MM.1S (cell line): ENCODE measurements around the gene AGK.

Experiments used
- DNase-seq: peaks from one replicate; pipeline ENCODE4 v3.0.0-alpha.2; 2015
- H2AFZ ChIP-seq: fragments of 300-600 bp; sonication (generic); 2 replicates; pipeline ENCODE4 v1.6.0; 2016; ENCODE audit warnings: antibody characterized with exemption, low read length
- H3F3A ChIP-seq: fragments of 300-600 bp; sonication (generic); 2 replicates; pipeline ENCODE4 v1.6.1; 2016; ENCODE audit warnings: mild to moderate bottlenecking, antibody characterized with exemption, low read length, moderate library complexity, mixed read lengths; ENCODE audit not compliant: insufficient read depth
- H3K27ac ChIP-seq: fragments of 300-600 bp; sonication (generic); 2 replicates; pipeline ENCODE4 v1.5.1; 2016; ENCODE audit warnings: mild to moderate bottlenecking, low read length
- H3K27me3 ChIP-seq: fragments of 300-600 bp; sonication (generic); replicated peaks from 2 replicates; pipeline ENCODE4 v1.6.0; 2016; ENCODE audit warnings: low read length; ENCODE audit not compliant: insufficient read depth
- H3K36me3 ChIP-seq: fragments of 300-600 bp; sonication (generic); replicated peaks from 2 replicates; pipeline ENCODE4 v1.6.1; 2016; ENCODE audit warnings: mild to moderate bottlenecking, low read length, mixed read lengths; ENCODE audit not compliant: insufficient read depth
- H3K4me1 ChIP-seq: fragments of 300-600 bp; sonication (generic); 2 replicates; pipeline ENCODE4 v1.6.1; 2016; ENCODE audit warnings: low read length, mixed read lengths
- H3K4me2 ChIP-seq: fragments of 300-600 bp; sonication (generic); 2 replicates; pipeline ENCODE4 v1.6.0; 2016; ENCODE audit warnings: low read depth, low read length
- H3K4me3 ChIP-seq: fragments of 300-600 bp; sonication (generic); 2 replicates; pipeline ENCODE4 v1.5.1; 2016; ENCODE audit warnings: low read length, mixed read lengths
- H3K79me2 ChIP-seq: fragments of 300-600 bp; sonication (generic); 2 replicates; pipeline ENCODE4 v1.6.1; 2016; ENCODE audit warnings: mixed run types, low read length, mixed read lengths
- H3K9ac ChIP-seq: fragments of 300-600 bp; sonication (generic); 2 replicates; pipeline ENCODE4 v1.6.1; 2016; ENCODE audit warnings: low read length, mixed read lengths
- H3K9me2 ChIP-seq: fragments of 300-600 bp; sonication (generic); replicated peaks from 2 replicates; pipeline ENCODE4 v1.6.1; 2016; ENCODE audit warnings: mild to moderate bottlenecking, low read length, mixed read lengths; ENCODE audit not compliant: insufficient read depth
- H3K9me3 ChIP-seq: fragments of 300-600 bp; sonication (generic); replicated peaks from 2 replicates; pipeline ENCODE4 v1.6.1; 2016; ENCODE audit warnings: mild to moderate bottlenecking, low read length, mixed read lengths; ENCODE audit not compliant: insufficient read depth
- H4K20me1 ChIP-seq: fragments of 300-600 bp; sonication (generic); 2 replicates; pipeline ENCODE4 v1.6.1; 2016; ENCODE audit warnings: mild to moderate bottlenecking, low read length, moderate library complexity, mixed read lengths; ENCODE audit not compliant: insufficient read depth
- CTCF ChIP-seq: fragments of 300-600 bp; sonication (generic); IDR thresholded peaks from 2 replicates; pipeline ENCODE4 v1.5.1; 2016; ENCODE audit warnings: antibody characterized with exemption, low read length, mixed read lengths
- EZH2 ChIP-seq: fragments of 300-600 bp; sonication (generic); optimal IDR thresholded peaks from 2 replicates; pipeline ENCODE3; 2017; ENCODE audit warnings: low read depth, mild to moderate bottlenecking, antibody characterized with exemption, low read length, mixed read lengths
- EZH2phosphoT487 ChIP-seq: fragments of 300-600 bp; sonication (generic); IDR thresholded peaks from 2 replicates; pipeline ENCODE4 v1.6.1; 2018; ENCODE audit warnings: antibody characterized with exemption, low read length

Gene AGK

GRCh38 chr7:141634065-141634464 is 82.9 kb downstream of the AGK start:
- no peaks in the 10 kb centered on the region for H3K9me3 ChIP-seq
- no peaks in the 10 kb centered on the region for H3K36me3 ChIP-seq
- H4K20me1 ChIP-seq: no peaks in the 10 kb centered on the region
- no peaks in the 10 kb centered on the region for H3F3A ChIP-seq
- no peak overlapping the region for H3K4me2 ChIP-seq
- H3K79me2 ChIP-seq: no peaks in the 10 kb centered on the region
- H3K27me3 ChIP-seq: no peaks in the 10 kb centered on the region
- H3K4me1 ChIP-seq: no peaks in the 10 kb centered on the region
- no peak overlapping the region for H3K9ac ChIP-seq
- H2AFZ ChIP-seq: no peak overlapping the region
- H3K27ac ChIP-seq: no peak overlapping the region
- H3K9me2 ChIP-seq: no peaks in the 10 kb centered on the region
- no peak for TF ChIP-seq CTCF
- TF ChIP-seq EZH2: no peak
- no peak for DNase-seq
- H3K4me3 ChIP-seq: no peak overlapping the region

DNA sequence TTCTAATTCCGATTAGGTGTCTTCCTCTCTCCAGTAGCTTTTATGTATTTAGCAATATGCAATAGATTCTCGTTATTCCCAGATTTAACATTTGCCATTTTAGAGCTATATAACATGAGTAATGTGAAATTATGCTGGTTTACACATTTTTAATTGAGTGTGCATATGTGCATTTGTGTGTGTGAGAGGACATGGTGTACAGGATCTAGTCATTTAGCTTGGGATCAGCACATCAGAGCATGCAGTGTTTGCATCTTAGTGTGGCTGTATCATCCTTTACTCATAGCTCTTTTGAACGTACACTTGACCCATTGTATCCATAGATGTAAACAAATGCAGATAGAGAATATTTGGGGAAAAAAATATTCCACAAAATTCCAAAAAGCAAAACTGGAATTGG is 84.8 kb downstream of the AGK start:
- Histone ChIP-seq H2AFZ (no peak overlapping the region), H3K9ac (no peak overlapping the region), H3K36me3 (no peaks in the 10 kb centered on the region), H3K4me3 (no peak overlapping the region), H3K27me3 (no peaks in the 10 kb centered on the region), H4K20me1 (no peaks in the 10 kb centered on the region), H3F3A (no peaks in the 10 kb centered on the region), H3K9me2 (no peaks in the 10 kb centered on the region), H3K4me1 (no peaks in the 10 kb centered on the region), H3K79me2 (no peaks in the 10 kb centered on the region), H3K27ac (no peak overlapping the region), H3K4me2 (no peak overlapping the region), H3K9me3 (no peaks in the 10 kb centered on the region)
- no peak for DNase-seq
- TF ChIP-seq EZH2phosphoT487 (no peak), CTCF (no peak), EZH2 (no peak)

DNA sequence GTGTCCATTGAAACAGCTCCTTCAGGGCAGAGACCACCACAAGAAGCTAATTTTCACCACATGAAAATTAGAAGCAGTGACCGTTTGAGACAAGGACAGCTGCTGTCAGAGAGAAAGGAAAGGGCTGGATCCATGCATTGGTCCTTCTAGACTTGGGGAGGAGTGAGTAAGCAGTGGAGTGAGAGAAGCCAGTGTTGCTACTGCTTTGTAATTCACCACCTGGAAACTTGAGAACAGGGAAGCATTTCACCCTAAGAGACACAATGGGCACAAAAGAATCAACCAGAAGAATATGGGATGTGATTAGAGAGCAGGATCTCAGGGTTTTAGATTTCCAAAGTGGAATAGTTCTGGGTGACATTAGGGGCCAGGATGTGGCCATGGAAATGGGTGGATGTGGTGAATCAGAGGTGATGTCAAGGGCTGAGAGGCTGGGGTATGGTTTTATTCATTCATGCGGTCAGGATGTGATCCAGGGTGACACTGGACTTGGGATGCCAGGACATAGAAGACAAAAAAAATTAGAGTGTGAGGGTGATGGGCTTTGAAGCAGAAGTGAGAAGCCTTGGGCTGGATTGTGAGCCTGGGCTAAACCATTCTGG is 89.1 kb downstream of the AGK start:
- TF ChIP-seq EZH2 (no peak), EZH2phosphoT487 (no peak), CTCF (no peak)
- Histone ChIP-seq H3K36me3 (peaks cover 3% of the 10 kb centered on the region; the same call in 1 of the 2 replicates), H3K4me2 (no peak overlapping the region), H2AFZ (no peak overlapping the region), H3K27me3 (no peaks in the 10 kb centered on the region), H3K79me2 (no peaks in the 10 kb centered on the region), H3K27ac (no peak overlapping the region), H3K4me3 (no peak overlapping the region), H3F3A (no peaks in the 10 kb centered on the region), H3K4me1 (no peaks in the 10 kb centered on the region), H3K9me2 (no peaks in the 10 kb centered on the region), H3K9me3 (no peaks in the 10 kb centered on the region), H4K20me1 (no peaks in the 10 kb centered on the region), H3K9ac (no peak overlapping the region)
- DNase-seq: no peak
